ENCODE data around the gene TMEM108.

DNA sequence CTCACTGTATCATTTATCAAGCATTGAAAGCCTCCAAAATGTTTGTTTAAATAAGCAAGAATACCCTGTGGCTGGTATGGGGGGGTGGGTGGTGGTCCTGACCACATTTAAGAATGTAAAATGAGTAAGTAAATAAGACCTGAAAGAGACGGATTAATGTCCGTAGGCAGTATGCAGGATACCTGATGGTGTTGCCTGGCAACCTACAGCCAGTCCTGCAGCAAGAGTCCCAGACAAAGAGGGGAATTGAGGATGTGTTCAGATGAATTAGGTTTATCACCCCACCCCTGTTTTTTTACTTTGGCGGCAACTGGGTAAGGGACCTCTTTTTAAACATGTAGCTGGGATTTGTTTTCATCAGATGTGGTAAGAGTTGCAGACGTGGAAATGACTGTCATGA is 261.9 kb downstream of the TMEM108 start:
- no peak for TF ChIP-seq CTCF (IDR thresholded peaks at IDR 0.05; ENCODE audit: low read depth, low read length, poor library complexity, severe bottlenecking)
- TF ChIP-seq EZH2phosphoT487 (IDR thresholded peaks at IDR 0.05; ENCODE audit: borderline replicate concordance, low read length) = no peak
